B cell (primary cell): ENCODE results near the gene SLPI. TPM values are rescaled to one million over a fixed set of nuclear protein-coding genes. Genes with fewer than 3 reads are reported as not detected.
A peak's percentile ranks its signal among the peaks of the same experiment; 100 is the strongest.

Experiments used
- ATAC-seq: fragments of 200-7000 bp; cut with Tn5 transposase; one replicate; pipeline ENCODE4 v1.10.0; 2021; ENCODE audit warnings: low read depth, mild to moderate bottlenecking, moderate number of reproducible peaks, moderate library complexity
- CTCF ChIA-PET: fragments of 350-600 bp; sonication (Branson Sonifier 250); formaldehyde crosslinking; loops from one replicate; lab custom pipeline; 2021; ENCODE audit warnings: antibody characterized with exemption, inconsistent platforms; lab: Charles Lee
- POLR2A ChIA-PET: fragments of 350-600 bp; sonication (Branson Sonifier 250); formaldehyde crosslinking; loops from one replicate; lab custom pipeline; 2021; ENCODE audit warnings: antibody characterized with exemption; lab: Charles Lee
- DNase-seq: peaks from one replicate; pipeline ENCODE4 v3.0.0; 2013
- H2AFZ ChIP-seq: 2 replicates; pipeline ENCODE4 v1.6.1; 2012; ENCODE audit warnings: mild to moderate bottlenecking, low read depth, low read length; ENCODE audit not compliant: insufficient read depth, poor library complexity, severe bottlenecking
- H3K27ac ChIP-seq, 2 donors: 1 replicate in 1 of 2; 2 replicates in 1 of 2; pipeline ENCODE4 v1.5.1; 2012 to 2013; ENCODE audit warnings: low read length in 2 of 2, mild to moderate bottlenecking in 2 of 2, moderate library complexity in 1 of 2
- H3K27me3 ChIP-seq, 4 experiments: fragments of 200-600 bp in 1 of 4; sonication (generic) in 1 of 4; replicated peaks in 1 of 4; 1 replicate in 2 of 4; 2 replicates in 2 of 4; pipeline versions ENCODE4 v1.6.1 to v1.7.0; 2013 to 2016; ENCODE audit warnings: low read length in 3 of 4, mild to moderate bottlenecking in 2 of 4, mixed read lengths in 1 of 4, moderate library complexity in 1 of 4; ENCODE audit not compliant: insufficient read depth in 4 of 4, control insufficient read depth in 3 of 4; ENCODE audit errors: control extremely low read depth in 1 of 4
- H3K36me3 ChIP-seq, 2 experiments: replicated peaks in 1 of 2; 1 replicate in 1 of 2; 2 replicates in 1 of 2; pipeline versions ENCODE4 v1.6.1 to v1.7.1; 2013; ENCODE audit warnings: low read length in 1 of 2; ENCODE audit not compliant: insufficient read depth in 2 of 2, control insufficient read depth in 1 of 2; ENCODE audit errors: control extremely low read depth in 1 of 2, extremely low read depth in 1 of 2
- H3K4me1 ChIP-seq, 2 donors: fragments of 200-600 bp in 1 of 2; sonication (generic) in 1 of 2; 1 replicate in 1 of 2; 2 replicates in 1 of 2; pipeline versions ENCODE4 v1.5.1 to v1.6.1; 2013 to 2017; ENCODE audit warnings: low read length in 2 of 2; ENCODE audit not compliant: control insufficient read depth in 2 of 2, insufficient read depth in 2 of 2
- H3K4me2 ChIP-seq: replicated peaks from 2 replicates; pipeline ENCODE3; 2012; ENCODE audit warnings: mild to moderate bottlenecking, low read depth, low read length; ENCODE audit not compliant: poor library complexity, severe bottlenecking
- H3K4me3 ChIP-seq, 5 experiments: fragments of 200-600 bp in 1 of 5; sonication (generic) in 1 of 5; 1 replicate in 3 of 5; 2 replicates in 2 of 5; pipeline versions ENCODE4 v1.5.1 to v1.7.0; 2011 to 2016; ENCODE audit warnings: low read length in 4 of 5, mild to moderate bottlenecking in 4 of 5, low read depth in 2 of 5, control low read depth in 1 of 5, moderate library complexity in 1 of 5; ENCODE audit not compliant: insufficient read depth in 1 of 5; ENCODE audit errors: control extremely low read depth in 1 of 5, extremely low read depth in 1 of 5
- H3K79me2 ChIP-seq: fragments of 200-600 bp; sonication (generic); one replicate; pipeline ENCODE4 v1.6.0; 2016; ENCODE audit warnings: low read length; ENCODE audit not compliant: control insufficient read depth, insufficient read depth
- H3K9ac ChIP-seq: fragments of 200-600 bp; sonication (generic); 2 replicates; pipeline ENCODE4 v1.6.1; 2017; ENCODE audit warnings: mild to moderate bottlenecking, low read length, moderate library complexity
- H3K9me3 ChIP-seq, 3 donors: one replicate each; pipeline versions ENCODE4 v1.6.1 to v1.7.1; 2013; ENCODE audit warnings: low read length in 2 of 3; ENCODE audit not compliant: control insufficient read depth in 2 of 3, insufficient read depth in 1 of 3; ENCODE audit errors: control extremely low read depth in 1 of 3
- H4K20me1 ChIP-seq: 2 replicates; pipeline ENCODE4 v1.6.0; 2012; ENCODE audit warnings: mild to moderate bottlenecking, low read length; ENCODE audit not compliant: insufficient read depth, control insufficient read depth, poor library complexity, severe bottlenecking
- H3K27ac Mint-ChIP-seq: one replicate; pipeline ENCODE4 v1.8.0; 2021; ENCODE audit warnings: mixed read lengths
- H3K27me3 Mint-ChIP-seq: one replicate; pipeline ENCODE4 v1.8.0; 2021; ENCODE audit warnings: mixed read lengths
- H3K4me1 Mint-ChIP-seq: one replicate; pipeline ENCODE4 v1.8.0; 2021; ENCODE audit warnings: mixed read lengths
- H3K4me3 Mint-ChIP-seq: one replicate; pipeline ENCODE4 v1.8.0; 2021; ENCODE audit warnings: mixed read lengths
- H3K9me3 Mint-ChIP-seq: one replicate; pipeline ENCODE4 v1.8.0; 2022; ENCODE audit warnings: mixed read lengths; ENCODE audit not compliant: insufficient read depth
- CTCF ChIP-seq: fragments of 200-600 bp; IDR thresholded peaks from one replicate; pipeline ENCODE4 v1.8.0; 2022; ENCODE audit warnings: antibody characterized with exemption, mild to moderate bottlenecking
- EZH2 ChIP-seq: IDR thresholded peaks from 2 replicates; pipeline ENCODE4 v1.6.1; 2012; ENCODE audit warnings: borderline replicate concordance, low read depth, mild to moderate bottlenecking, moderate library complexity, low read length; ENCODE audit not compliant: insufficient read depth, poor library complexity, severe bottlenecking
- WGBS: methylation state at CpG from one replicate; pipeline ENCODE4 v1.1.5; 2013; ENCODE audit warnings: missing lambda C conversion rate; ENCODE audit not compliant: insufficient coverage; 5-methylcytosine and 5-hydroxymethylcytosine counted together
- intact Hi-C: fragments of 100-400 bp; cut with micrococcal nuclease; formaldehyde crosslinking; loops from one replicate; pipeline ENCODE4 v1.10.0; 2022
- polyA plus RNA-seq: library from polyadenylated mRNA; depleted of rRNA; stranded (reverse); fragments of >200 nt; gene quantifications from 2 replicates; pipeline ENCODE4 v1.2.3, GENCODE V29; 2012
- total RNA-seq, 2 donors: library from RNA; stranded (reverse); fragments of 120-200 nt in 1 of 2; gene quantifications; 1 replicate in 1 of 2; 2 replicates in 1 of 2; pipeline versions ENCODE4 v1.2.3 to v1.2.4, GENCODE V29; 2013 to 2022

The SLPI gene
- total and polyA plus RNA-seq, 2 donors (not counting 1 experiment from before 2014, with no cell fraction given) = not detected

GRCh38 chr20:45235995-45236394 lies 18.4 kb downstream of the SLPI start:
- Histone ChIP-seq H3K36me3 (no peaks in the 10 kb centered on the region), H3K79me2 (no peaks in the 10 kb centered on the region), H3K4me3 (no peak overlapping the region), H3K27ac (no peak overlapping the region), H3K9ac (no peak overlapping the region), H3K9me3 (peaks cover 0 to 14% (median 11%) of the 10 kb centered on the region in 3 donors), H4K20me1 (no peaks in the 10 kb centered on the region), H3K4me2 (no peak overlapping the region), H3K4me1 (no peaks in the 10 kb centered on the region), H2AFZ (no peak overlapping the region), H3K27me3 (peaks cover 0 to 14% (median 2%) of the 10 kb centered on the region in 4 experiments)
- intact Hi-C loops = no loop called here
- H3K4me1 Mint-ChIP-seq = peaks cover 1% of the 10 kb centered on the region
- H3K4me3 Mint-ChIP-seq = no peak overlapping the region
- DNase-seq (peak; percentile 7), ATAC-seq (no peak)
- CTCF ChIA-PET = no interaction called here
- H3K9me3 Mint-ChIP-seq = peaks cover 6% of the 10 kb centered on the region
- peaks cover 43% of the 10 kb centered on the region for H3K27me3 Mint-ChIP-seq
- WGBS = 83% methylated on average over 4 of the region's 4 CpGs
- TF ChIP-seq CTCF = peak; percentile 27
- TF ChIP-seq EZH2 = no peak
- POLR2A ChIA-PET = no interaction called here
- H3K27ac Mint-ChIP-seq = no peak overlapping the region

GRCh38 chr20:45230631-45231030 lies 23.7 kb downstream of the SLPI start:
- ChIA-PET POLR2A (no interaction called here), CTCF (no interaction called here)
- no peaks in the 10 kb centered on the region for H3K36me3 ChIP-seq
- no peak overlapping the region for H3K4me2 ChIP-seq
- no peaks in the 10 kb centered on the region for H3K79me2 ChIP-seq
- Mint-ChIP-seq H3K27ac (no peak overlapping the region), H3K4me1 (peaks cover 1% of the 10 kb centered on the region), H3K27me3 (peaks cover 37% of the 10 kb centered on the region), H3K9me3 (peaks cover 6% of the 10 kb centered on the region), H3K4me3 (no peak overlapping the region)
- no peak overlapping the region for H3K27ac ChIP-seq
- WGBS = 67% methylated on average over 6 of the region's 9 CpGs
- H3K4me1 ChIP-seq = no peaks in the 10 kb centered on the region
- no peaks in the 10 kb centered on the region for H4K20me1 ChIP-seq
- ATAC-seq (no peak), DNase-seq (no peak)
- no peak for TF ChIP-seq EZH2
- no peak for TF ChIP-seq CTCF
- no peak overlapping the region for H2AFZ ChIP-seq
- no peak overlapping the region for H3K4me3 ChIP-seq
- peaks cover 0 to 19% (median 0%) of the 10 kb centered on the region in 4 experiments for H3K27me3 ChIP-seq
- no peak overlapping the region for H3K9ac ChIP-seq
- intact Hi-C loops = no loop called here
- peaks cover 0 to 10% (median 8%) of the 10 kb centered on the region in 3 donors for H3K9me3 ChIP-seq
